K562 (cell line): ENCODE measurements around the gene LRRC7. TPM values are rescaled to one million over a fixed set of nuclear protein-coding genes. Genes with fewer than 3 reads are reported as not detected.

Experiments used
- ATAC-seq: fragments of 200-7000 bp; cut with Tn5 transposase; 3 replicates; pipeline ENCODE4 v1.9.1; 2020; ENCODE audit warnings: moderate library complexity
- BruUV-seq: library from RNA; stranded (reverse); fragments of 400-500 nt; replicated peaks from 2 replicates; lab custom pipeline; 2021; lab: Mats Ljungman, UMichigan
- CTCF ChIA-PET: fragments of 300-600 bp; formaldehyde crosslinking; extraction: SDS; loops from one replicate; lab custom pipeline; 2021; ENCODE audit warnings: low intra/inter-chr PET ratio; lab: Yijun Ruan, JAX
- POLR2A ChIA-PET: fragments of 300-600, 350-650 bp; sonication (Branson Sonifier 250); formaldehyde crosslinking; extraction: SDS; loops from one replicate; lab custom pipeline; 2021; ENCODE audit warnings: antibody characterized with exemption, inconsistent platforms; lab: Yijun Ruan, JAX
- DNase-seq, 4 experiments: peaks; one replicate each; pipeline versions ENCODE4 v3.0.0 to v3.0.0-alpha.2; 2011 to 2018; ENCODE audit warnings: low spot score in 3 of 4, mixed read lengths in 3 of 4; ENCODE audit errors: extremely low read depth in 1 of 4
- FAIRE-seq: peaks from 2 replicates; lab custom pipeline; 2011; peaks lifted over from hg19 to GRCh38; lab: Jason Lieb, UNC
- H2AFZ ChIP-seq: 2 replicates; pipeline ENCODE4 v1.6.0; 2011; ENCODE audit warnings: low read depth, low read length, control low read depth, inconsistent platforms
- H3K27ac ChIP-seq: fragments of 200-600 bp; 3 replicates; pipeline ENCODE4 v1.8.0; 2011; ENCODE audit warnings: low read depth, mild to moderate bottlenecking, control low read depth, inconsistent platforms, low read length, moderate library complexity, mixed read lengths; ENCODE audit errors: extremely low read depth
- H3K27me3 ChIP-seq, 2 experiments: fragments of 300-600 bp in 1 of 2; 2 replicates in 1 of 2; 3 replicates in 1 of 2; pipeline versions ENCODE4 v1.6.0 to v1.8.0; 2011; ENCODE audit warnings: inconsistent platforms in 2 of 2, low read length in 2 of 2, mild to moderate bottlenecking in 1 of 2, mixed read lengths in 1 of 2, moderate library complexity in 1 of 2; ENCODE audit not compliant: control insufficient read depth in 2 of 2, insufficient read depth in 2 of 2
- H3K36me3 ChIP-seq: fragments of 300-600 bp; 3 replicates; pipeline ENCODE4 v1.8.0; 2011; ENCODE audit warnings: mild to moderate bottlenecking, low read length, inconsistent platforms; ENCODE audit not compliant: control insufficient read depth, insufficient read depth
- H3K4me1 ChIP-seq, 2 experiments: fragments of 200-600 bp in 1 of 2; replicated peaks in 1 of 2; 2 replicates in 1 of 2; 3 replicates in 1 of 2; pipeline versions ENCODE4 v1.5.1 to v1.8.0; 2011; ENCODE audit warnings: inconsistent platforms in 2 of 2, low read length in 2 of 2, mild to moderate bottlenecking in 1 of 2, mixed read lengths in 1 of 2, moderate library complexity in 1 of 2; ENCODE audit not compliant: control insufficient read depth in 2 of 2, insufficient read depth in 2 of 2
- H3K4me2 ChIP-seq: 2 replicates; pipeline ENCODE4 v1.6.1; 2011; ENCODE audit warnings: low read length, control low read depth, inconsistent platforms, mixed read lengths; ENCODE audit not compliant: insufficient read depth
- H3K4me3 ChIP-seq: fragments of 200-600 bp; sonication (generic), shearing (Covaris generic); 2 replicates; pipeline ENCODE4 v1.5.1; 2016; ENCODE audit warnings: control low read depth, inconsistent platforms
- H3K79me2 ChIP-seq: fragments of 200-600 bp; 3 replicates; pipeline ENCODE4 v1.8.0; 2011; ENCODE audit warnings: low read length, inconsistent platforms; ENCODE audit not compliant: control insufficient read depth, insufficient read depth
- H3K9ac ChIP-seq, 2 experiments: 2 replicates each; pipeline versions ENCODE4 v1.6.0 to v1.6.1; 2011; ENCODE audit warnings: low read depth in 2 of 2, low read length in 2 of 2, control low read depth in 1 of 2, inconsistent platforms in 1 of 2, mild to moderate bottlenecking in 1 of 2, mixed read lengths in 1 of 2; ENCODE audit not compliant: insufficient read depth in 1 of 2
- H3K9me1 ChIP-seq: one replicate; pipeline ENCODE4 v1.6.0; 2011; ENCODE audit warnings: inconsistent platforms, mild to moderate bottlenecking, low read length, moderate library complexity; ENCODE audit not compliant: control insufficient read depth, insufficient read depth
- H3K9me3 ChIP-seq: replicated peaks from 2 replicates; pipeline ENCODE4 v1.5.1; 2011; ENCODE audit warnings: low read depth, low read length, inconsistent platforms; ENCODE audit not compliant: control insufficient read depth, insufficient read depth
- H4K20me1 ChIP-seq: replicated peaks from 2 replicates; pipeline ENCODE4 v1.6.1; 2011; ENCODE audit warnings: low read length, inconsistent platforms, mixed read lengths; ENCODE audit not compliant: control insufficient read depth, insufficient read depth
- CEBPB ChIP-seq: fragments of 450-650 bp; IDR thresholded peaks from 2 replicates; pipeline ENCODE4 v1.6.1; 2016; ENCODE audit warnings: missing genetic modification characterization, missing compliant biosample characterization
- DLX4 ChIP-seq: fragments of 250-450 bp; sonication (Bioruptor Pico); IDR thresholded peaks from 2 replicates; pipeline ENCODE4 v1.6.1; 2021; ENCODE audit warnings: mild to moderate bottlenecking
- HBP1 ChIP-seq: fragments of 450-650 bp; formaldehyde crosslinking; IDR thresholded peaks from 2 replicates; pipeline ENCODE4 v1.4.0; 2022; ENCODE audit warnings: missing genetic modification characterization
- HMBOX1 ChIP-seq: sonication (generic); IDR thresholded peaks from 2 replicates; pipeline ENCODE4 v1.6.1; 2016
- TAF9B ChIP-seq: fragments of 450-650 bp; IDR thresholded peaks from 2 replicates; pipeline ENCODE4 v1.6.1; 2018; ENCODE audit warnings: mild to moderate bottlenecking; ENCODE audit not compliant: partially characterized antibody
- TCF15 ChIP-seq: fragments of 250-450 bp; sonication (Bioruptor Pico); IDR thresholded peaks from 2 replicates; pipeline ENCODE4 v1.8.0; 2022; ENCODE audit warnings: moderate library complexity, mild to moderate bottlenecking, inconsistent platforms
- TEAD4 ChIP-seq, 2 experiments: sonication (generic) in 1 of 2; formaldehyde crosslinking in 1 of 2; IDR thresholded peaks; 2 replicates each; pipeline versions ENCODE4 v1.6.1 to v1.8.0; 2012 to 2022; ENCODE audit warnings: borderline replicate concordance in 1 of 2, inconsistent platforms in 1 of 2, low read length in 1 of 2, mild to moderate bottlenecking in 1 of 2, missing genetic modification reagents in 1 of 2
- THRAP3 ChIP-seq: fragments of 450-650 bp; IDR thresholded peaks from 2 replicates; pipeline ENCODE4 v1.6.1; 2016; ENCODE audit warnings: mild to moderate bottlenecking, inconsistent platforms, borderline replicate concordance
- WGBS: fragments of 100-300 bp; shearing (Covaris generic); methylation state at CpG from one replicate; pipeline ENCODE4 v1.1.6; 2016; ENCODE audit warnings: low coverage, mixed read lengths; ENCODE audit not compliant: insufficient coverage; ENCODE audit errors: missing lambda C conversion rate; 5-methylcytosine and 5-hydroxymethylcytosine counted together
- in situ Hi-C: fragments of 300-500 bp; cut with MboI; formaldehyde crosslinking; loops from 4 replicates; pipeline ENCODE4 v1.15.0; 2018; ENCODE audit warnings: inconsistent platforms, mixed read lengths
- intact Hi-C: fragments of 100-400 bp; cut with micrococcal nuclease; formaldehyde crosslinking; loops from 2 replicates; pipeline ENCODE4 v1.14.2; 2022
- polyA plus RNA-seq, 8 experiments: library from polyadenylated mRNA; depleted of rRNA in 4 of 8; stranded (reverse) in 5 of 8; unstranded in 3 of 8; fragments of >200 nt; fragmentation: Nextera tagmentation in 2 of 8; fragmentation: Illumina TruSeq in 1 of 8; extraction: Ambion mirVana in 2 of 8; extraction: Trizol in 1 of 8; gene quantifications; 2 replicates each; pipeline versions ENCODE4 v1.2.1 to v1.2.3, GENCODE V29; 2011 to 2014; ENCODE audit warnings: inconsistent platforms in 1 of 8, missing spikeins in 1 of 8
- total RNA-seq, 7 experiments: library from RNA; depleted of rRNA in 6 of 7; stranded (reverse); fragments of >200 nt in 6 of 7; fragmentation: Illumina TruSeq in 2 of 7; extraction: Trizol in 2 of 7; gene quantifications; 2 replicates each; pipeline versions ENCODE4 v1.2.1 to v1.2.3, GENCODE V29; 2011 to 2021; ENCODE audit warnings: low replicate concordance in 1 of 7

Gene LRRC7
- total and polyA plus RNA-seq, 9 of the 15 experiments (the other 6 are each of a cell fraction or from before 2014, with no cell fraction given): 0.09 to 0.94 (median 0.49) TPM

GRCh38 chr1:70075761-70076160, 508.0 kb downstream of the LRRC7 start (continued):
- TF ChIP-seq HMBOX1 (no peak), TCF15 (no peak), THRAP3 (no peak), DLX4 (CRISPR knock-in tag) (no peak), HBP1 (no peak)

DNA sequence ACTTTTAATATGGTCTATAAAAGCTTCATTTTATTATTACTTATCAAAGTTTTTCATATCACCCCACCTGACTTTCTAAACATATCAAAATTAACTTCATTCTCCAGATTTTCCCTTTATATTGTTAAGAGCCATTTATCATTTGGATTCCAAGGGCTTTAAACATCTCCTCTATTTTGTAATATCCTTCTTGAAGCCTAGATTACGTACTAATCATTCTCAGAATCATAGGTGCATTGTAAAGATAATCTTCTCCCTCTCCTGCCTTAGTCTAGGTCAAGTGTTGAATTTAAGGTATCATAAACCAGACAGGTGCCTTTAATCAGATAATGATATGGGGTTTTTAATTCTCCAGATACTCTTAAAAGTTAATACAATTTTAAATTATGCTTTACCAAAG, 509.3 kb downstream of the LRRC7 start:
- intact Hi-C loops (no loop called here), in situ Hi-C loops (no loop called here)
- Histone ChIP-seq H3K4me1 (no peaks in the 10 kb centered on the region; a peak in 1 of 5 replicates), H3K79me2 (no peaks in the 10 kb centered on the region), H3K9me1 (no peaks in the 10 kb centered on the region), H3K36me3 (no peaks in the 10 kb centered on the region), H3K4me2 (no peak overlapping the region), H4K20me1 (no peaks in the 10 kb centered on the region), H3K27me3 (no peaks in the 10 kb centered on the region), H3K4me3 (no peak overlapping the region), H2AFZ (no peak overlapping the region), H3K9me3 (no peaks in the 10 kb centered on the region), H3K9ac (no peak overlapping the region), H3K27ac (no peak overlapping the region)
- ChIA-PET CTCF (no interaction called here), POLR2A (interaction anchor here (1.0 kb wide), 1 partner anchor 38 kb away, joined by 4 read pairs; no protein-coding TSS in a partner anchor)
- no TSS peak for BruUV-seq
- TF ChIP-seq CEBPB (peak; percentile 23; the same call in 1 of the 2 replicates), TEAD4 (IDR thresholded peaks at IDR 0.05; ENCODE audit: low read length) (peak; percentile 59; the same call in 1 of the 2 replicates), TEAD4 (CRISPR knock-in tag; IDR thresholded peaks at IDR 0.05; ENCODE audit: borderline replicate concordance) (no peak), TAF9B (no peak)
- ATAC-seq: no peak
- no peak for DNase-seq
- FAIRE-seq: no peak
- 0% methylated on average over 1 of the region's 1 CpG for WGBS
